HCT116 (cell line): ENCODE results near the gene CHRNB2. TPM values are rescaled to one million over a fixed set of nuclear protein-coding genes. Genes with fewer than 3 reads are reported as not detected.

ENCODE experiments used
- ATAC-seq: fragments of 200-7000 bp; cut with Tn5 transposase; 2 replicates; pipeline ENCODE4 v1.9.1; 2020; ENCODE audit warnings: mild to moderate bottlenecking, moderate library complexity
- BruUV-seq: library from RNA; stranded (reverse); fragments of 400-500 nt; replicated peaks from 2 replicates; lab custom pipeline; 2021; lab: Mats Ljungman, UMichigan
- CTCF ChIA-PET: fragments of 300-600 bp; sonication (Branson Sonifier 250); formaldehyde crosslinking; loops from one replicate; lab custom pipeline; 2021; ENCODE audit warnings: antibody characterized with exemption; lab: Charles Lee
- POLR2A ChIA-PET: fragments of 300-600, 350-600 bp; sonication (Branson Sonifier 250); formaldehyde crosslinking; loops from one replicate; lab custom pipeline; 2021; ENCODE audit warnings: antibody characterized with exemption; lab: Charles Lee
- RAD21 ChIA-PET, 2 experiments: fragments of 300-600 bp; sonication (Branson Sonifier 250); formaldehyde crosslinking; loops; one replicate each; lab custom pipeline; 2023; ENCODE audit warnings: low total read pairs in 2 of 2; ENCODE audit not compliant: uncharacterized antibody in 2 of 2, unreplicated experiment in 2 of 2, low non-redundant PET in 1 of 2; lab: Charles Lee
- DNase-seq: peaks from one replicate; pipeline ENCODE4 v3.0.0-alpha.2; 2010; ENCODE audit warnings: low read depth, low spot score
- H2AFZ ChIP-seq: fragments of 200-600 bp; shearing (Covaris generic), sonication (generic); 2 replicates; pipeline ENCODE4 v1.6.1; 2017; ENCODE audit warnings: low read depth, mixed run types, mixed read lengths, antibody characterized with exemption, low read length; ENCODE audit not compliant: poor library complexity, severe bottlenecking
- H3K27ac ChIP-seq: 2 replicates; pipeline ENCODE4 v1.5.1; 2012; ENCODE audit warnings: low read depth, low read length
- H3K27me3 ChIP-seq: fragments of 200-600 bp; sonication (generic); 2 replicates; pipeline ENCODE4 v1.6.1; 2016; ENCODE audit warnings: mixed run types, low read length, mixed read lengths; ENCODE audit not compliant: insufficient read depth
- H3K36me3 ChIP-seq, 2 experiments: fragments of 200-500 bp in 1 of 2; fragments of 200-600 bp in 1 of 2; sonication (Bioruptor generic) in 1 of 2; sonication (generic) in 1 of 2; 2 replicates each; pipeline versions ENCODE4 v1.5.1 to v1.6.1; 2014 to 2016; ENCODE audit warnings: low read length in 2 of 2, inconsistent platforms in 1 of 2, mixed read lengths in 1 of 2, mixed run types in 1 of 2; ENCODE audit not compliant: insufficient read depth in 2 of 2, control insufficient read depth in 1 of 2
- H3K4me1 ChIP-seq, 2 experiments: fragments of 200-600 bp in 1 of 2; sonication (generic) in 1 of 2; 2 replicates each; pipeline versions ENCODE4 v1.5.1 to v1.6.1; 2012 to 2017; ENCODE audit warnings: low read length in 2 of 2, inconsistent platforms in 1 of 2, mild to moderate bottlenecking in 1 of 2, mixed read lengths in 1 of 2, mixed run types in 1 of 2, moderate library complexity in 1 of 2; ENCODE audit not compliant: insufficient read depth in 2 of 2, control insufficient read depth in 1 of 2
- H3K4me2 ChIP-seq: fragments of 200-600 bp; sonication (generic); 2 replicates; pipeline ENCODE4 v1.6.1; 2017; ENCODE audit warnings: mixed run types, low read length, mixed read lengths
- H3K4me3 ChIP-seq, 2 experiments: fragments of 200-600 bp in 1 of 2; sonication (generic) in 1 of 2; replicated peaks in 1 of 2; 2 replicates each; pipeline ENCODE4 v1.5.1; 2011 to 2016; ENCODE audit warnings: low read length in 2 of 2, control low read depth in 1 of 2, low read depth in 1 of 2, mild to moderate bottlenecking in 1 of 2, mixed read lengths in 1 of 2, mixed run types in 1 of 2
- H3K79me2 ChIP-seq: fragments of 200-600 bp; sonication (generic); 2 replicates; pipeline ENCODE4 v1.6.1; 2017; ENCODE audit warnings: mild to moderate bottlenecking, mixed run types, low read length, moderate library complexity, mixed read lengths; ENCODE audit not compliant: insufficient read depth
- H3K9ac ChIP-seq: fragments of 200-600 bp; sonication (generic); 2 replicates; pipeline ENCODE4 v1.6.1; 2016; ENCODE audit warnings: low read length, mixed read lengths
- H3K9me2 ChIP-seq: fragments of 200-600 bp; sonication (generic), shearing (Covaris generic); 2 replicates; pipeline ENCODE4 v1.6.1; 2017; ENCODE audit warnings: mixed run types, mild to moderate bottlenecking, moderate library complexity; ENCODE audit not compliant: insufficient read depth
- H3K9me3 ChIP-seq, 2 experiments: fragments of 200-500 bp in 1 of 2; fragments of 200-600 bp in 1 of 2; sonication (Bioruptor generic) in 1 of 2; sonication (generic) in 1 of 2; 2 replicates each; pipeline ENCODE4 v1.6.1; 2014 to 2017; ENCODE audit warnings: low read length in 2 of 2, mixed read lengths in 2 of 2, inconsistent platforms in 1 of 2, low read depth in 1 of 2, mild to moderate bottlenecking in 1 of 2, mixed run types in 1 of 2, moderate library complexity in 1 of 2; ENCODE audit not compliant: control insufficient read depth in 1 of 2, insufficient read depth in 1 of 2
- H4K20me1 ChIP-seq: fragments of 200-600 bp; sonication (generic), shearing (Covaris generic); 2 replicates; pipeline ENCODE4 v1.6.1; 2017; ENCODE audit warnings: mixed run types, mild to moderate bottlenecking, moderate library complexity; ENCODE audit not compliant: insufficient read depth
- CBX3 ChIP-seq: IDR thresholded peaks from 2 replicates; pipeline ENCODE4 v1.6.1; 2012; ENCODE audit warnings: low read depth
- CEBPB ChIP-seq: IDR thresholded peaks from 2 replicates; pipeline ENCODE4 v1.6.1; 2012; ENCODE audit warnings: low read depth
- FOSL1 ChIP-seq: IDR thresholded peaks from 2 replicates; pipeline ENCODE4 v1.6.1; 2012; ENCODE audit warnings: low read depth
- JUND ChIP-seq: IDR thresholded peaks from 2 replicates; pipeline ENCODE4 v1.6.1; 2012
- POLR2A ChIP-seq: IDR thresholded peaks from 2 replicates; pipeline ENCODE4 v1.7.0; 2011; ENCODE audit warnings: borderline replicate concordance; ENCODE audit not compliant: insufficient read depth, insufficient read length; ENCODE audit errors: extremely low read depth
- RAD21 ChIP-seq: IDR thresholded peaks from 2 replicates; pipeline ENCODE4 v1.6.1; 2012; ENCODE audit warnings: low read depth, mild to moderate bottlenecking
- SIN3A ChIP-seq: IDR thresholded peaks from 2 replicates; pipeline ENCODE4 v1.6.1; 2012; ENCODE audit warnings: low read depth
- SP1 ChIP-seq: IDR thresholded peaks from 2 replicates; pipeline ENCODE4 v1.6.1; 2012; ENCODE audit warnings: low read depth
- TCF7L2 ChIP-seq: IDR thresholded peaks from 2 replicates; pipeline ENCODE4 v1.7.0; 2011; ENCODE audit warnings: borderline replicate concordance, inconsistent platforms; ENCODE audit not compliant: insufficient read depth, insufficient read length; ENCODE audit errors: extremely low read depth
- ZFX ChIP-seq: fragments of 450-650 bp; IDR thresholded peaks from 2 replicates; pipeline ENCODE4 v1.6.1; 2017
- ZNF274 ChIP-seq: fragments of 200-500 bp; sonication (Bioruptor generic); IDR thresholded peaks from 2 replicates; pipeline ENCODE4 v1.6.1; 2014; ENCODE audit warnings: mild to moderate bottlenecking, low read depth, low read length, inconsistent platforms
- intact Hi-C: fragments of 100-400 bp; cut with micrococcal nuclease; formaldehyde crosslinking; loops from 2 replicates; pipeline ENCODE4 v1.10.0; 2022
- total RNA-seq: library from RNA; stranded (reverse); gene quantifications from one replicate; pipeline ENCODE4 v1.2.1, GENCODE V29; 2021; ENCODE audit not compliant: unreplicated experiment
- TF ChIP-seq, protein P1 (sequence below): IDR thresholded peaks from 2 replicates; pipeline ENCODE4 v1.6.1; 2012
- TF ChIP-seq, protein P2 (sequence below): IDR thresholded peaks from 2 replicates; pipeline ENCODE4 v1.6.1; 2011; ENCODE audit warnings: mild to moderate bottlenecking, low read length, moderate library complexity; ENCODE audit not compliant: insufficient replicate concordance; ENCODE audit errors: extremely low read depth

The CHRNB2 gene
- total RNA-seq, 1 experiment from 2014 or later: not detected

GRCh38 chr1:154519591-154519991 is 48.0 kb upstream of the CHRNB2 start:
- TF ChIP-seq, protein P1, sequence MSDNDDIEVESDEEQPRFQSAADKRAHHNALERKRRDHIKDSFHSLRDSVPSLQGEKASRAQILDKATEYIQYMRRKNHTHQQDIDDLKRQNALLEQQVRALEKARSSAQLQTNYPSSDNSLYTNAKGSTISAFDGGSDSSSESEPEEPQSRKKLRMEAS: no peak
- TF ChIP-seq RAD21 (no peak), CEBPB (no peak), POLR2A (no peak), JUND (no peak), FOSL1 (no peak), ZFX (no peak), ZNF274 (no peak), CBX3 (no peak), SP1 (no peak), SIN3A (no peak), TCF7L2 (no peak)
- TF ChIP-seq, protein P2, sequence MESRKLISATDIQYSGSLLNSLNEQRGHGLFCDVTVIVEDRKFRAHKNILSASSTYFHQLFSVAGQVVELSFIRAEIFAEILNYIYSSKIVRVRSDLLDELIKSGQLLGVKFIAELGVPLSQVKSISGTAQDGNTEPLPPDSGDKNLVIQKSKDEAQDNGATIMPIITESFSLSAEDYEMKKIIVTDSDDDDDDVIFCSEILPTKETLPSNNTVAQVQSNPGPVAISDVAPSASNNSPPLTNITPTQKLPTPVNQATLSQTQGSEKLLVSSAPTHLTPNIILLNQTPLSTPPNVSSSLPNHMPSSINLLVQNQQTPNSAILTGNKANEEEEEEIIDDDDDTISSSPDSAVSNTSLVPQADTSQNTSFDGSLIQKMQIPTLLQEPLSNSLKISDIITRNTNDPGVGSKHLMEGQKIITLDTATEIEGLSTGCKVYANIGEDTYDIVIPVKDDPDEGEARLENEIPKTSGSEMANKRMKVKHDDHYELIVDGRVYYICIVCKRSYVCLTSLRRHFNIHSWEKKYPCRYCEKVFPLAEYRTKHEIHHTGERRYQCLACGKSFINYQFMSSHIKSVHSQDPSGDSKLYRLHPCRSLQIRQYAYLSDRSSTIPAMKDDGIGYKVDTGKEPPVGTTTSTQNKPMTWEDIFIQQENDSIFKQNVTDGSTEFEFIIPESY: no peak
- ChIA-PET RAD21 (no interaction called here), CTCF (no interaction called here), POLR2A (no interaction called here)
- Histone ChIP-seq H3K79me2 (no peaks in the 10 kb centered on the region), H3K27ac (no peak overlapping the region), H2AFZ (no peak overlapping the region), H4K20me1 (no peaks in the 10 kb centered on the region), H3K9me3 (no peaks in the 10 kb centered on the region), H3K4me3 (no peak overlapping the region), H3K4me2 (no peak overlapping the region), H3K4me1 (no peaks in the 10 kb centered on the region), H3K27me3 (no peaks in the 10 kb centered on the region), H3K9ac (no peak overlapping the region), H3K9me2 (no peaks in the 10 kb centered on the region), H3K36me3 (no peaks in the 10 kb centered on the region)
- intact Hi-C loops: no loop called here
- no peak for DNase-seq
- BruUV-seq: no TSS peak
- no peak for ATAC-seq
